IMR-90 (cell line): ENCODE results near the gene ITSN2. TPM values are rescaled to one million over a fixed set of nuclear protein-coding genes. Genes with fewer than 3 reads are reported as not detected.

Source experiments
- ATAC-seq: fragments of 200-7000 bp; cut with Tn5 transposase; 2 replicates; pipeline ENCODE4 v1.9.1; 2020; ENCODE audit warnings: low read depth, mild to moderate bottlenecking, moderate library complexity
- BruUV-seq: library from RNA; stranded (reverse); fragments of 400-500 nt; replicated peaks from 2 replicates; lab custom pipeline; 2021; lab: Mats Ljungman, UMichigan
- CTCF ChIA-PET: fragments of 300-600 bp; formaldehyde crosslinking; extraction: SDS; loops from one replicate; lab custom pipeline; 2021; ENCODE audit warnings: antibody characterized with exemption; lab: Yijun Ruan, JAX
- POLR2A ChIA-PET: fragments of 300-600 bp; sonication (Branson Sonifier 250); formaldehyde crosslinking; loops from one replicate; lab custom pipeline; 2022; ENCODE audit warnings: antibody characterized with exemption; ENCODE audit not compliant: unreplicated experiment; lab: Charles Lee
- DNase-seq: peaks from one replicate; pipeline ENCODE4 v3.0.0; 2013
- H2AFZ ChIP-seq: replicated peaks from 2 replicates; pipeline ENCODE3; 2013; ENCODE audit warnings: low read length, mild to moderate bottlenecking; ENCODE audit not compliant: poor library complexity
- H2AK5ac ChIP-seq: 2 replicates; pipeline ENCODE4 v1.6.1; 2013; ENCODE audit warnings: low read depth, low read length, inconsistent platforms
- H2AK9ac ChIP-seq: replicated peaks from 2 replicates; pipeline ENCODE3; 2013; ENCODE audit warnings: mild to moderate bottlenecking, low read depth, low read length, moderate library complexity; ENCODE audit not compliant: poor library complexity
- H2BK120ac ChIP-seq: 2 replicates; pipeline ENCODE4 v1.6.1; 2013; ENCODE audit warnings: low read depth, low read length, inconsistent platforms
- H2BK15ac ChIP-seq: 3 replicates; pipeline ENCODE4 v1.6.1; 2013; ENCODE audit warnings: low read depth, low read length, inconsistent platforms
- H2BK20ac ChIP-seq: 2 replicates; pipeline ENCODE4 v1.6.1; 2013; ENCODE audit warnings: low read depth, mild to moderate bottlenecking, inconsistent platforms, low read length, moderate library complexity
- H2BK5ac ChIP-seq: 2 replicates; pipeline ENCODE4 v1.6.1; 2013; ENCODE audit warnings: mild to moderate bottlenecking, low read depth, low read length, inconsistent platforms; ENCODE audit not compliant: poor library complexity, severe bottlenecking
- H3K14ac ChIP-seq: replicated peaks from 2 replicates; pipeline ENCODE4 v1.6.1; 2013; ENCODE audit warnings: low read depth, low read length, inconsistent platforms
- H3K18ac ChIP-seq: 2 replicates; pipeline ENCODE4 v1.6.1; 2013; ENCODE audit warnings: low read depth, low read length, control low read depth
- H3K23ac ChIP-seq: 2 replicates; pipeline ENCODE4 v1.6.1; 2013; ENCODE audit warnings: low read depth, low read length, inconsistent platforms
- H3K27ac ChIP-seq: 2 replicates; pipeline ENCODE4 v1.5.1; 2013; ENCODE audit warnings: mild to moderate bottlenecking, control low read depth, low read length; ENCODE audit not compliant: insufficient read depth
- H3K27me3 ChIP-seq: 2 replicates; pipeline ENCODE4 v1.6.1; 2013; ENCODE audit warnings: low read length; ENCODE audit not compliant: control insufficient read depth, insufficient read depth
- H3K36me3 ChIP-seq: 2 replicates; pipeline ENCODE4 v1.6.1; 2013; ENCODE audit warnings: low read length, mixed read lengths; ENCODE audit not compliant: control insufficient read depth, insufficient read depth
- H3K4ac ChIP-seq: 2 replicates; pipeline ENCODE4 v1.6.1; 2013; ENCODE audit warnings: low read depth, low read length, inconsistent platforms
- H3K4me1 ChIP-seq: 2 replicates; pipeline ENCODE4 v1.6.1; 2013; ENCODE audit warnings: low read length, mixed read lengths; ENCODE audit not compliant: control insufficient read depth, insufficient read depth
- H3K4me2 ChIP-seq: 2 replicates; pipeline ENCODE4 v1.6.1; 2013; ENCODE audit warnings: low read depth, mild to moderate bottlenecking, control low read depth, low read length, moderate library complexity
- H3K4me3 ChIP-seq: 2 replicates; pipeline ENCODE4 v1.5.1; 2013; ENCODE audit warnings: low read depth, mild to moderate bottlenecking, control low read depth, low read length, moderate library complexity; ENCODE audit not compliant: insufficient read depth
- H3K56ac ChIP-seq: 2 replicates; pipeline ENCODE4 v1.6.1; 2013; ENCODE audit warnings: low read length, inconsistent platforms; ENCODE audit not compliant: insufficient read depth; ENCODE audit errors: extremely low read depth
- H3K79me1 ChIP-seq, 2 experiments: 2 replicates each; pipeline ENCODE4 v1.6.1; 2013; ENCODE audit warnings: low read length in 2 of 2, inconsistent platforms in 1 of 2, low read depth in 1 of 2
- H3K9ac ChIP-seq: 2 replicates; pipeline ENCODE4 v1.6.1; 2013; ENCODE audit warnings: low read depth, low read length, control low read depth
- H3K9me1 ChIP-seq: 2 replicates; pipeline ENCODE4 v1.6.1; 2013; ENCODE audit warnings: low read length, inconsistent platforms; ENCODE audit not compliant: insufficient read depth
- H3K9me3 ChIP-seq: 2 replicates; pipeline ENCODE4 v1.6.1; 2013; ENCODE audit warnings: low read length; ENCODE audit not compliant: control insufficient read depth, insufficient read depth
- H4K20me1 ChIP-seq: 2 replicates; pipeline ENCODE4 v1.6.1; 2013; ENCODE audit warnings: low read length, inconsistent platforms; ENCODE audit not compliant: insufficient read depth
- H4K5ac ChIP-seq: 2 replicates; pipeline ENCODE4 v1.6.1; 2013; ENCODE audit warnings: mild to moderate bottlenecking, low read depth, low read length, control low read depth
- H4K8ac ChIP-seq, 2 experiments: 2 replicates each; pipeline ENCODE4 v1.6.1; 2013; ENCODE audit warnings: low read depth in 2 of 2, low read length in 2 of 2, control low read depth in 1 of 2, inconsistent platforms in 1 of 2
- H4K91ac ChIP-seq: 2 replicates; pipeline ENCODE4 v1.6.1; 2013; ENCODE audit warnings: low read depth, low read length, inconsistent platforms; ENCODE audit not compliant: insufficient read depth
- CEBPB ChIP-seq: IDR thresholded peaks from 2 replicates; pipeline ENCODE4 v1.6.1; 2012; ENCODE audit warnings: low read depth, low read length, improper control_type of control experiment
- MAFK ChIP-seq: IDR thresholded peaks from 2 replicates; pipeline ENCODE4 v1.6.1; 2012; ENCODE audit warnings: low read depth, low read length, improper control_type of control experiment
- RAD21 ChIP-seq: IDR thresholded peaks from 2 replicates; pipeline ENCODE4 v1.6.1; 2012; ENCODE audit warnings: low read length, improper control_type of control experiment
- RFX5 ChIP-seq: IDR thresholded peaks from 2 replicates; pipeline ENCODE4 v1.8.0; 2012; ENCODE audit warnings: low read depth, mild to moderate bottlenecking, low read length, moderate library complexity
- SMC3 ChIP-seq: fragments of 150-350 bp; IDR thresholded peaks from 2 replicates; pipeline ENCODE4 v1.6.1; 2016; ENCODE audit warnings: low read depth, mild to moderate bottlenecking, antibody characterized with exemption, low read length, moderate library complexity
- WGBS, 2 experiments: methylation state at CpG; one replicate each; pipeline versions ENCODE4 v1.1.5 to v1.1.7; 2013; ENCODE audit warnings: missing lambda C conversion rate in 2 of 2; ENCODE audit not compliant: insufficient read length in 1 of 2; ENCODE audit errors: extremely low coverage in 2 of 2; 5-methylcytosine and 5-hydroxymethylcytosine counted together
- dilution Hi-C: fragments of 300-500 bp; cut with HindIII; formaldehyde crosslinking; loops from one replicate; pipeline ENCODE4 v1.14.3; 2018; ENCODE audit warnings: low sequenced_read_pairs; ENCODE audit not compliant: unreplicated experiment
- in situ Hi-C: fragments of 300-500 bp; cut with MboI; formaldehyde crosslinking; loops from 3 replicates; pipeline ENCODE4 v1.14.3; 2019; ENCODE audit warnings: low sequenced_read_pairs, inconsistent platforms, mixed read lengths
- intact Hi-C: fragments of 100-400 bp; cut with micrococcal nuclease; formaldehyde crosslinking; loops from 2 replicates; pipeline ENCODE4 v1.10.0; 2022
- polyA plus RNA-seq, 3 experiments: library from polyadenylated mRNA; depleted of rRNA; stranded (reverse); fragments of >200 nt; gene quantifications; 2 replicates each; pipeline ENCODE4 v1.2.3, GENCODE V29; 2012; ENCODE audit warnings: low replicate concordance in 1 of 3
- total RNA-seq: library from RNA; depleted of rRNA; stranded (reverse); fragments of >200 nt; gene quantifications from 2 replicates; pipeline ENCODE4 v1.2.3, GENCODE V29; 2012

Gene ITSN2
- total and polyA plus RNA-seq, 2 of the 4 experiments (the other 2 are of a cell fraction) = 10.7 to 17.2 TPM

- Histone ChIP-seq H2BK15ac (no peak overlapping the region), H3K56ac (no peak overlapping the region), H3K4ac (no peak overlapping the region), H4K20me1 (no peaks in the 10 kb centered on the region), H2BK120ac (no peak overlapping the region), H3K79me1 (no peaks in the 10 kb centered on the region), H4K91ac (no peak overlapping the region), H3K4me1 (no peaks in the 10 kb centered on the region), H4K8ac (no peak overlapping the region), H2AFZ (no peak overlapping the region), H3K27me3 (no peaks in the 10 kb centered on the region; the same call in 1 of the 2 replicates), H3K9ac (no peak overlapping the region), H3K36me3 (no peaks in the 10 kb centered on the region), H2AK9ac (no peak overlapping the region), H3K9me1 (no peaks in the 10 kb centered on the region; the same call in 1 of the 2 replicates), H4K5ac (no peak overlapping the region), H3K14ac (no peak overlapping the region), H3K23ac (no peak overlapping the region), H3K27ac (no peak overlapping the region), H3K9me3 (no peaks in the 10 kb centered on the region), H2BK5ac (no peak overlapping the region), H2BK20ac (no peak overlapping the region), H3K18ac (no peak overlapping the region), H3K4me3 (no peak overlapping the region), H2AK5ac (no peak overlapping the region), H3K4me2 (no peak overlapping the region)
- ATAC-seq (no peak), DNase-seq (no peak)
- ChIA-PET CTCF (interaction anchor here (1.1 kb wide), 1 partner anchor 9 kb away, joined by 4 read pairs; no protein-coding TSS in a partner anchor), POLR2A (no interaction called here)
- dilution Hi-C loops (no loop called here), in situ Hi-C loops (no loop called here), intact Hi-C loops (no loop called here)
- no peak for TF ChIP-seq SMC3
- no peak for TF ChIP-seq MAFK
- TF ChIP-seq RFX5 = no peak
- TF ChIP-seq CEBPB = no peak
- no peak for TF ChIP-seq RAD21
- 100% methylated on average over 1 of the region's 3 CpGs; no CpG with 5 or more reads in 1 of the 2 experiments for WGBS, 2 experiments
- BruUV-seq = no TSS peak
Observed at GRCh38 chr2:24163186-24163585, 197.2 kb downstream of the ITSN2 start.
